GM12878 (cell line): ENCODE results near the gene CAMTA1. TPM values are rescaled to one million over a fixed set of nuclear protein-coding genes. Genes with fewer than 3 reads are reported as not detected.

Source experiments
- ATAC-seq: fragments of 200-7000 bp; cut with Tn5 transposase; 3 replicates; pipeline ENCODE4 v1.9.1; 2020; ENCODE audit warnings: mild to moderate bottlenecking, moderate library complexity
- BruUV-seq: library from RNA; stranded (reverse); fragments of 400-500 nt; replicated peaks from 2 replicates; lab custom pipeline; 2021; lab: Mats Ljungman, UMichigan
- CTCF ChIA-PET: fragments of 300-600 bp; sonication (Branson Sonifier 250); formaldehyde crosslinking; extraction: SDS; loops from one replicate; lab custom pipeline; 2021; ENCODE audit warnings: inconsistent platforms; lab: Yijun Ruan, JAX
- POLR2A ChIA-PET: fragments of 350-600 bp; formaldehyde crosslinking; extraction: SDS; loops from one replicate; lab custom pipeline; 2021; ENCODE audit warnings: inconsistent platforms; lab: Charles Lee
- RAD21 ChIA-PET: fragments of 300-600 bp; sonication (Branson Sonifier 250); formaldehyde crosslinking; loops from one replicate; lab custom pipeline; 2023; ENCODE audit warnings: antibody characterized with exemption; ENCODE audit not compliant: unreplicated experiment; lab: Charles Lee
- SMC1A ChIA-PET: fragments of 300-600 bp; sonication (Branson Sonifier 250); formaldehyde crosslinking; loops from one replicate; lab custom pipeline; 2023; ENCODE audit not compliant: unreplicated experiment, uncharacterized antibody; lab: Charles Lee
- DNase-seq: peaks from one replicate; pipeline ENCODE4 v3.0.0-alpha.2; 2011; ENCODE audit warnings: low read depth, low spot score
- FAIRE-seq: peaks from 3 replicates; lab custom pipeline; 2011; peaks lifted over from hg19 to GRCh38; lab: Jason Lieb, UNC
- H2AFZ ChIP-seq: 2 replicates; pipeline ENCODE4 v1.6.0; 2011; ENCODE audit warnings: low read depth, low read length, control low read depth; ENCODE audit not compliant: control insufficient read depth
- H3K27ac ChIP-seq: 2 replicates; pipeline ENCODE4 v1.5.1; 2011; ENCODE audit warnings: control low read depth; ENCODE audit not compliant: control insufficient read depth, insufficient read depth
- H3K27me3 ChIP-seq, 2 experiments: replicated peaks in 1 of 2; 2 replicates each; pipeline versions ENCODE4 v1.6.0 to v1.6.1; 2011; ENCODE audit warnings: low read length in 1 of 2; ENCODE audit not compliant: control insufficient read depth in 2 of 2, insufficient read depth in 2 of 2
- H3K36me3 ChIP-seq, 2 experiments: 2 replicates each; pipeline ENCODE4 v1.5.1; 2011; ENCODE audit warnings: low read length in 1 of 2; ENCODE audit not compliant: control insufficient read depth in 2 of 2, insufficient read depth in 2 of 2
- H3K4me1 ChIP-seq: 2 replicates; pipeline ENCODE4 v1.6.1; 2011; ENCODE audit warnings: mild to moderate bottlenecking, low read length, moderate library complexity, mixed read lengths; ENCODE audit not compliant: control insufficient read depth, insufficient read depth
- H3K4me2 ChIP-seq: 2 replicates; pipeline ENCODE4 v1.6.0; 2011; ENCODE audit warnings: control low read depth; ENCODE audit not compliant: control insufficient read depth, insufficient read depth
- H3K4me3 ChIP-seq: fragments of 200-600 bp; sonication (generic); 2 replicates; pipeline ENCODE4 v1.5.1; 2016
- H3K79me2 ChIP-seq: 2 replicates; pipeline ENCODE4 v1.6.0; 2011; ENCODE audit warnings: low read length; ENCODE audit not compliant: control insufficient read depth, insufficient read depth
- H3K9ac ChIP-seq: 2 replicates; pipeline ENCODE4 v1.8.0; 2011; ENCODE audit warnings: low read length, control low read depth, mixed read lengths; ENCODE audit not compliant: control insufficient read depth, insufficient read depth
- H3K9me3 ChIP-seq: replicated peaks from 3 replicates; pipeline ENCODE4 v1.5.1; 2011; ENCODE audit warnings: mild to moderate bottlenecking, low read length; ENCODE audit not compliant: control insufficient read depth, insufficient read depth
- H4K20me1 ChIP-seq: 2 replicates; pipeline ENCODE4 v1.6.0; 2011; ENCODE audit not compliant: control insufficient read depth, insufficient read depth
- BCL11A ChIP-seq: IDR thresholded peaks from 2 replicates; pipeline ENCODE4 v1.6.1; 2011; ENCODE audit warnings: low read depth, low read length
- BMI1 ChIP-seq: fragments of 450-650 bp; IDR thresholded peaks from 2 replicates; pipeline ENCODE4 v1.6.1; 2016; ENCODE audit warnings: mild to moderate bottlenecking, moderate library complexity, borderline replicate concordance
- CREB1 ChIP-seq: IDR thresholded peaks from 2 replicates; pipeline ENCODE4 v1.6.1; 2012; ENCODE audit warnings: low read depth, mild to moderate bottlenecking, inconsistent platforms
- IKZF1 ChIP-seq: fragments of 450-650 bp; conservative IDR thresholded peaks from 2 replicates; pipeline ENCODE4 v1.6.1; 2017; ENCODE audit warnings: antibody characterized with exemption, mild to moderate bottlenecking
- JUNB ChIP-seq: IDR thresholded peaks from 2 replicates; pipeline ENCODE4 v1.6.1; 2016; ENCODE audit warnings: antibody characterized with exemption, mild to moderate bottlenecking
- JUND ChIP-seq: IDR thresholded peaks from 2 replicates; pipeline ENCODE4 v1.6.1; 2012; ENCODE audit warnings: low read depth, mild to moderate bottlenecking, low read length, improper control_type of control experiment, moderate library complexity
- KAT2A ChIP-seq: conservative IDR thresholded peaks from 2 replicates; pipeline ENCODE4 v1.6.1; 2011; ENCODE audit warnings: low read depth, low read length; ENCODE audit not compliant: control insufficient read depth
- KLF5 ChIP-seq: fragments of 450-650 bp; IDR thresholded peaks from 2 replicates; pipeline ENCODE4 v1.6.1; 2014; ENCODE audit warnings: mild to moderate bottlenecking; ENCODE audit not compliant: partially characterized antibody
- LARP7 ChIP-seq: fragments of 450-650 bp; IDR thresholded peaks from 2 replicates; pipeline ENCODE4 v1.6.1; 2017; ENCODE audit warnings: mild to moderate bottlenecking
- MTA3 ChIP-seq: IDR thresholded peaks from 2 replicates; pipeline ENCODE4 v1.6.1; 2012; ENCODE audit warnings: low read length, inconsistent platforms, borderline replicate concordance
- PAX5 ChIP-seq: IDR thresholded peaks from 2 replicates; pipeline ENCODE4 v1.6.1; 2011; ENCODE audit warnings: low read depth, low read length, borderline replicate concordance
- SIX5 ChIP-seq: IDR thresholded peaks from 2 replicates; pipeline ENCODE4 v1.6.1; 2011; ENCODE audit warnings: mild to moderate bottlenecking, low read depth, low read length, moderate library complexity; ENCODE audit not compliant: severe bottlenecking
- SKIL ChIP-seq: fragments of 450-650 bp; IDR thresholded peaks from 2 replicates; pipeline ENCODE4 v1.6.1; 2017; ENCODE audit warnings: mild to moderate bottlenecking, low read depth, inconsistent platforms; ENCODE audit not compliant: poor library complexity, severe bottlenecking
- SP1 ChIP-seq: IDR thresholded peaks from one replicate; pipeline ENCODE4 v1.6.1; 2011; ENCODE audit warnings: low read depth, low read length
- TAF1 ChIP-seq: IDR thresholded peaks from 2 replicates; pipeline ENCODE4 v1.6.1; 2011; ENCODE audit warnings: mild to moderate bottlenecking, low read depth, low read length, borderline replicate concordance
- TARDBP ChIP-seq: IDR thresholded peaks from 2 replicates; pipeline ENCODE4 v1.6.1; 2016; ENCODE audit warnings: borderline replicate concordance
- WGBS: methylation state at CpG from one replicate; pipeline ENCODE4 v1.1.6; 2016; ENCODE audit warnings: low lambda C conversion rate; ENCODE audit not compliant: insufficient replicate concordance, insufficient coverage; ENCODE audit errors: missing lambda C conversion rate; 5-methylcytosine and 5-hydroxymethylcytosine counted together
- in situ Hi-C: fragments of 300-500 bp; cut with MboI; formaldehyde crosslinking; loops from 9 replicates; pipeline ENCODE4 v1.14.3; 2018; ENCODE audit warnings: mixed read lengths
- intact Hi-C: fragments of 100-400 bp; cut with micrococcal nuclease; formaldehyde crosslinking; loops from one replicate; pipeline ENCODE4 v1.14.2; 2022; ENCODE audit not compliant: unreplicated experiment
- polyA plus RNA-seq, 11 experiments: library from polyadenylated mRNA; depleted of rRNA in 4 of 11; unstranded in 6 of 11; stranded (reverse) in 5 of 11; fragments of >200 nt; fragmentation: Nextera tagmentation in 4 of 11; fragmentation: Illumina TruSeq in 1 of 11; extraction: Ambion mirVana in 4 of 11; extraction: Trizol in 1 of 11; gene quantifications; 1 replicate in 1 of 11; 2 replicates in 10 of 11; pipeline versions ENCODE4 v1.2.1 to v1.2.3, GENCODE V29; 2011 to 2016; ENCODE audit warnings: inconsistent platforms in 2 of 11, missing spikeins in 2 of 11, low read depth in 1 of 11
- total RNA-seq, 4 experiments: library from RNA; depleted of rRNA in 3 of 4; stranded (reverse); fragments of >200 nt in 3 of 4; fragmentation: Illumina TruSeq in 1 of 4; extraction: Trizol in 1 of 4; gene quantifications; 2 replicates each; pipeline versions ENCODE4 v1.2.1 to v1.2.3, GENCODE V29; 2013 to 2021
- TF ChIP-seq, protein P1 (sequence below): IDR thresholded peaks from 2 replicates; pipeline ENCODE4 v1.6.1; 2011; ENCODE audit warnings: low read depth, mild to moderate bottlenecking, low read length, moderate library complexity, borderline replicate concordance; ENCODE audit errors: extremely low read depth
- TF ChIP-seq, protein P2 (sequence below): fragments of 450-650 bp; IDR thresholded peaks from 2 replicates; pipeline ENCODE4 v1.6.1; 2016; ENCODE audit warnings: mild to moderate bottlenecking, moderate library complexity, borderline replicate concordance
- TF ChIP-seq, protein P3 (sequence below): IDR thresholded peaks from 2 replicates; pipeline ENCODE4 v1.6.1; 2012; ENCODE audit warnings: low read depth, low read length, improper control_type of control experiment

CAMTA1 gene
- total and polyA plus RNA-seq, 10 of the 15 experiments (the other 5 are each of a cell fraction or from before 2014, with no cell fraction given): 37.7 to 148 (median 76.4) TPM

GRCh38 chr1:7109901-7110300 lies 324.6 kb downstream of the CAMTA1 start (continued):
- TF ChIP-seq MTA3 (no peak), BCL11A (no peak), SP1 (no peak), CREB1 (no peak), SIX5 (no peak), JUND (no peak)
- TF ChIP-seq, protein P1, sequence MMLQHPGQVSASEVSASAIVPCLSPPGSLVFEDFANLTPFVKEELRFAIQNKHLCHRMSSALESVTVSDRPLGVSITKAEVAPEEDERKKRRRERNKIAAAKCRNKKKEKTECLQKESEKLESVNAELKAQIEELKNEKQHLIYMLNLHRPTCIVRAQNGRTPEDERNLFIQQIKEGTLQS: no peak

DNA sequence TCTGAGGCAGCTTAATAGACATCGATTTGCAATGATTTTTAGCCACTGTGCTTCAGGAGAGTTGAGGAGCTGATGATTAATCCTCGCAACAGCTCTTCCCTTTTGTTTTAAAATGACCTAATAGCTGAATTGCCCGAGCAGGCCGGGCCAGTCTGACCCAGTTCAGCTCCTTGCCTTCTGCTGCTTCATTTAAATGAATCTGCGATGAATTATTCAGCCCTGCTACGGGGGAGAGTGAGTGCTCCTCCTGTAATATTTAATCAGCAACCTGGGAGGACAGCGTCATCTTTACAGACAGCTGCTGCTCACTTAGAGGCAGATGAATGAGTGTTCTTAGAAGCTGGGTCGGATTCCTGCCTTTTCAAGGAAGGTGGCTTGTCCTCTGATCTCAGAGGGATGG lies 325.1 kb downstream of the CAMTA1 start:
- SMC1A ChIA-PET: interaction anchor here (0.8 kb wide), 1 partner anchor 14 kb away, joined by 3 read pairs; no protein-coding TSS in a partner anchor
- TF ChIP-seq KAT2A (no peak), JUNB (no peak), IKZF1 (no peak), TARDBP (no peak), LARP7 (no peak), SKIL (no peak), KLF5 (no peak), PAX5 (no peak), SP1 (no peak), BMI1 (no peak), TAF1 (no peak)
- TF ChIP-seq, protein P2, sequence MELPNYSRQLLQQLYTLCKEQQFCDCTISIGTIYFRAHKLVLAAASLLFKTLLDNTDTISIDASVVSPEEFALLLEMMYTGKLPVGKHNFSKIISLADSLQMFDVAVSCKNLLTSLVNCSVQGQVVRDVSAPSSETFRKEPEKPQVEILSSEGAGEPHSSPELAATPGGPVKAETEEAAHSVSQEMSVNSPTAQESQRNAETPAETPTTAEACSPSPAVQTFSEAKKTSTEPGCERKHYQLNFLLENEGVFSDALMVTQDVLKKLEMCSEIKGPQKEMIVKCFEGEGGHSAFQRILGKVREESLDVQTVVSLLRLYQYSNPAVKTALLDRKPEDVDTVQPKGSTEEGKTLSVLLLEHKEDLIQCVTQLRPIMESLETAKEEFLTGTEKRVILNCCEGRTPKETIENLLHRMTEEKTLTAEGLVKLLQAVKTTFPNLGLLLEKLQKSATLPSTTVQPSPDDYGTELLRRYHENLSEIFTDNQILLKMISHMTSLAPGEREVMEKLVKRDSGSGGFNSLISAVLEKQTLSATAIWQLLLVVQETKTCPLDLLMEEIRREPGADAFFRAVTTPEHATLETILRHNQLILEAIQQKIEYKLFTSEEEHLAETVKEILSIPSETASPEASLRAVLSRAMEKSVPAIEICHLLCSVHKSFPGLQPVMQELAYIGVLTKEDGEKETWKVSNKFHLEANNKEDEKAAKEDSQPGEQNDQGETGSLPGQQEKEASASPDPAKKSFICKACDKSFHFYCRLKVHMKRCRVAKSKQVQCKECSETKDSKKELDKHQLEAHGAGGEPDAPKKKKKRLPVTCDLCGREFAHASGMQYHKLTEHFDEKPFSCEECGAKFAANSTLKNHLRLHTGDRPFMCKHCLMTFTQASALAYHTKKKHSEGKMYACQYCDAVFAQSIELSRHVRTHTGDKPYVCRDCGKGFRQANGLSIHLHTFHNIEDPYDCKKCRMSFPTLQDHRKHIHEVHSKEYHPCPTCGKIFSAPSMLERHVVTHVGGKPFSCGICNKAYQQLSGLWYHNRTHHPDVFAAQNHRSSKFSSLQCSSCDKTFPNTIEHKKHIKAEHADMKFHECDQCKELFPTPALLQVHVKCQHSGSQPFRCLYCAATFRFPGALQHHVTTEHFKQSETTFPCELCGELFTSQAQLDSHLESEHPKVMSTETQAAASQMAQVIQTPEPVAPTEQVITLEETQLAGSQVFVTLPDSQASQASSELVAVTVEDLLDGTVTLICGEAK: no peak
- TF ChIP-seq, protein P3, sequence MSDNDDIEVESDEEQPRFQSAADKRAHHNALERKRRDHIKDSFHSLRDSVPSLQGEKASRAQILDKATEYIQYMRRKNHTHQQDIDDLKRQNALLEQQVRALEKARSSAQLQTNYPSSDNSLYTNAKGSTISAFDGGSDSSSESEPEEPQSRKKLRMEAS: no peak

More for the DNA sequence above, 325.1 kb downstream of the CAMTA1 start:
- in situ Hi-C loops (no loop called here), intact Hi-C loops (no loop called here)
- FAIRE-seq (no peak), ATAC-seq (no peak), DNase-seq (no peak)
- no peak overlapping the region for H3K9ac ChIP-seq
- no peaks in the 10 kb centered on the region; a peak in 1 of 4 replicates for H3K27me3 ChIP-seq
- no peaks in the 10 kb centered on the region; the same call in 2 of the 3 replicates for H3K9me3 ChIP-seq
- CTCF ChIA-PET: no interaction called here
- no peak overlapping the region for H3K4me2 ChIP-seq
- BruUV-seq: no TSS peak
- no peak overlapping the region for H2AFZ ChIP-seq
- RAD21 ChIA-PET: no interaction called here
- H3K36me3 ChIP-seq: no peaks in the 10 kb centered on the region
- H3K79me2 ChIP-seq: no peaks in the 10 kb centered on the region
- POLR2A ChIA-PET: no interaction called here
- no peaks in the 10 kb centered on the region; the same call in 1 of the 2 replicates for H3K4me1 ChIP-seq
- H4K20me1 ChIP-seq: no peaks in the 10 kb centered on the region
- 4% methylated on average over 8 of the region's 8 CpGs for WGBS
- no peak overlapping the region for H3K27ac ChIP-seq
- no peak overlapping the region for H3K4me3 ChIP-seq
